GM21723 (cell line): ENCODE data around the gene ZBTB7C.

Experiments used
- ATAC-seq: cut with Tn5 transposase; IDR thresholded peaks from one replicate; pipeline ENCODE4 v1.9.1; 2021; ENCODE audit warnings: mild to moderate bottlenecking, moderate library complexity; ENCODE audit not compliant: unreplicated experiment

Gene ZBTB7C

GRCh38 chr18:48355276-48356115, 53.7 kb downstream of the ZBTB7C start:
- no peak for ATAC-seq

GRCh38 chr18:48354746-48355260, 54.4 kb downstream of the ZBTB7C start:
- ATAC-seq, result no peak

GRCh38 chr18:48352051-48352755, 57.0 kb downstream of the ZBTB7C start:
- no peak for ATAC-seq

GRCh38 chr18:48351216-48352050, 57.8 kb downstream of the ZBTB7C start:
- no peak for ATAC-seq

GRCh38 chr18:48348739-48349138, 60.4 kb downstream of the ZBTB7C start:
- ATAC-seq, result no peak

GRCh38 chr18:48347756-48348326, 61.3 kb downstream of the ZBTB7C start:
- ATAC-seq, result no peak

- ATAC-seq, result no peak
Measured at GRCh38 chr18:48345596-48345995, 63.6 kb downstream of the ZBTB7C start.

- ATAC-seq, result no peak
Measured at GRCh38 chr18:48342581-48342980, 66.6 kb downstream of the ZBTB7C start.

GRCh38 chr18:48342125-48342524, 67.1 kb downstream of the ZBTB7C start:
- no peak for ATAC-seq

GRCh38 chr18:48340560-48340959, 68.6 kb downstream of the ZBTB7C start:
- no peak for ATAC-seq

- ATAC-seq, result no peak
Measured at GRCh38 chr18:48339692-48340091, 69.5 kb downstream of the ZBTB7C start.

- ATAC-seq, result no peak
Measured at GRCh38 chr18:48338915-48339314, 70.3 kb downstream of the ZBTB7C start.

- ATAC-seq, result no peak
Measured at GRCh38 chr18:48337053-48337452, 72.1 kb downstream of the ZBTB7C start.

GRCh38 chr18:48336332-48336731, 72.9 kb downstream of the ZBTB7C start:
- no peak for ATAC-seq

GRCh38 chr18:48335829-48336228, 73.4 kb downstream of the ZBTB7C start:
- ATAC-seq, result no peak

- ATAC-seq, result no peak
Measured at GRCh38 chr18:48334845-48335244, 74.3 kb downstream of the ZBTB7C start.

GRCh38 chr18:48333563-48333962, 75.6 kb downstream of the ZBTB7C start:
- no peak for ATAC-seq

GRCh38 chr18:48330016-48330991, 78.9 kb downstream of the ZBTB7C start:
- ATAC-seq, result no peak

- ATAC-seq, result no peak
Measured at GRCh38 chr18:48328473-48329210, 80.5 kb downstream of the ZBTB7C start.
